WTC11 (cell line): ENCODE measurements around the gene FLT3LG.

ENCODE experiments used
- ATF3 ChIP-seq: sonication (generic); formaldehyde crosslinking; conservative IDR thresholded peaks from 2 replicates; pipeline ENCODE4 v1.8.1; 2022; ENCODE audit warnings: mild to moderate bottlenecking, missing genetic modification reagents
- ESRRA ChIP-seq: sonication (generic); formaldehyde crosslinking; IDR thresholded peaks from 2 replicates; pipeline ENCODE4 v1.8.1; 2022; ENCODE audit warnings: mild to moderate bottlenecking, missing genetic modification reagents, borderline replicate concordance
- JUN ChIP-seq: sonication (generic); formaldehyde crosslinking; IDR thresholded peaks from 2 replicates; pipeline ENCODE4 v1.8.0; 2023; ENCODE audit warnings: mild to moderate bottlenecking, missing genetic modification reagents
- MLX ChIP-seq: sonication (generic); formaldehyde crosslinking; IDR thresholded peaks from 2 replicates; pipeline ENCODE4 v1.8.1; 2023; ENCODE audit warnings: mild to moderate bottlenecking, missing genetic modification reagents, moderate library complexity
- SP1 ChIP-seq: sonication (generic); formaldehyde crosslinking; conservative IDR thresholded peaks from 2 replicates; pipeline ENCODE4 v1.8.1; 2022; ENCODE audit warnings: missing genetic modification reagents
- STAT6 ChIP-seq: sonication (generic); formaldehyde crosslinking; conservative IDR thresholded peaks from 2 replicates; pipeline ENCODE4 v1.8.1; 2023; ENCODE audit warnings: mild to moderate bottlenecking, low read depth, missing genetic modification reagents, moderate library complexity
- ZNF138 ChIP-seq: sonication (generic); formaldehyde crosslinking; conservative IDR thresholded peaks from 2 replicates; pipeline ENCODE4 v1.8.1; 2022; ENCODE audit warnings: mild to moderate bottlenecking, moderate library complexity, missing genetic modification reagents
- ZNF671 ChIP-seq: fragments of 250-450 bp; sonication (Bioruptor Pico); IDR thresholded peaks from 2 replicates; pipeline ENCODE4 v1.8.0; 2021; ENCODE audit warnings: mild to moderate bottlenecking
- TF ChIP-seq, protein P1 (sequence below): fragments of 200-600 bp; IDR thresholded peaks from 2 replicates; pipeline ENCODE4 v1.8.0; 2022; ENCODE audit warnings: antibody characterized with exemption
- TF ChIP-seq, protein P2 (sequence below): sonication (generic); formaldehyde crosslinking; IDR thresholded peaks from 2 replicates; pipeline ENCODE4 v1.8.0; 2022; ENCODE audit warnings: mild to moderate bottlenecking, missing genetic modification reagents
- TF ChIP-seq, protein P3 (sequence below): sonication (generic); formaldehyde crosslinking; IDR thresholded peaks from 2 replicates; pipeline ENCODE4 v1.8.1; 2023; ENCODE audit warnings: mild to moderate bottlenecking, moderate library complexity, missing genetic modification reagents
- TF ChIP-seq, protein P4 (sequence below): sonication (generic); formaldehyde crosslinking; IDR thresholded peaks from 2 replicates; pipeline ENCODE4 v1.8.0; 2023; ENCODE audit warnings: mild to moderate bottlenecking, missing genetic modification reagents
- TF ChIP-seq, protein P5 (sequence below): sonication (generic); formaldehyde crosslinking; IDR thresholded peaks from 2 replicates; pipeline ENCODE4 v1.8.1; 2023; ENCODE audit warnings: mild to moderate bottlenecking, missing genetic modification reagents

- TF ChIP-seq, protein P1, sequence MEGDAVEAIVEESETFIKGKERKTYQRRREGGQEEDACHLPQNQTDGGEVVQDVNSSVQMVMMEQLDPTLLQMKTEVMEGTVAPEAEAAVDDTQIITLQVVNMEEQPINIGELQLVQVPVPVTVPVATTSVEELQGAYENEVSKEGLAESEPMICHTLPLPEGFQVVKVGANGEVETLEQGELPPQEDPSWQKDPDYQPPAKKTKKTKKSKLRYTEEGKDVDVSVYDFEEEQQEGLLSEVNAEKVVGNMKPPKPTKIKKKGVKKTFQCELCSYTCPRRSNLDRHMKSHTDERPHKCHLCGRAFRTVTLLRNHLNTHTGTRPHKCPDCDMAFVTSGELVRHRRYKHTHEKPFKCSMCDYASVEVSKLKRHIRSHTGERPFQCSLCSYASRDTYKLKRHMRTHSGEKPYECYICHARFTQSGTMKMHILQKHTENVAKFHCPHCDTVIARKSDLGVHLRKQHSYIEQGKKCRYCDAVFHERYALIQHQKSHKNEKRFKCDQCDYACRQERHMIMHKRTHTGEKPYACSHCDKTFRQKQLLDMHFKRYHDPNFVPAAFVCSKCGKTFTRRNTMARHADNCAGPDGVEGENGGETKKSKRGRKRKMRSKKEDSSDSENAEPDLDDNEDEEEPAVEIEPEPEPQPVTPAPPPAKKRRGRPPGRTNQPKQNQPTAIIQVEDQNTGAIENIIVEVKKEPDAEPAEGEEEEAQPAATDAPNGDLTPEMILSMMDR = no peak
- TF ChIP-seq JUN (CRISPR knock-in tag) (peak; percentile 19; the same call in 1 of the 2 replicates), ESRRA (CRISPR knock-in tag) (no peak), STAT6 (CRISPR knock-in tag) (no peak), MLX (no peak), ZNF671 (peak; percentile 99), ZNF138 (no peak), SP1 (0 out of 2 replicates have a peak, but pooled peaks have one; percentile 23), ATF3 (CRISPR knock-in tag) (no peak)
- TF ChIP-seq, protein P2, sequence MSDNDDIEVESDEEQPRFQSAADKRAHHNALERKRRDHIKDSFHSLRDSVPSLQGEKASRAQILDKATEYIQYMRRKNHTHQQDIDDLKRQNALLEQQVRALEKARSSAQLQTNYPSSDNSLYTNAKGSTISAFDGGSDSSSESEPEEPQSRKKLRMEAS (CRISPR knock-in tag) = no peak
- TF ChIP-seq, protein P3, sequence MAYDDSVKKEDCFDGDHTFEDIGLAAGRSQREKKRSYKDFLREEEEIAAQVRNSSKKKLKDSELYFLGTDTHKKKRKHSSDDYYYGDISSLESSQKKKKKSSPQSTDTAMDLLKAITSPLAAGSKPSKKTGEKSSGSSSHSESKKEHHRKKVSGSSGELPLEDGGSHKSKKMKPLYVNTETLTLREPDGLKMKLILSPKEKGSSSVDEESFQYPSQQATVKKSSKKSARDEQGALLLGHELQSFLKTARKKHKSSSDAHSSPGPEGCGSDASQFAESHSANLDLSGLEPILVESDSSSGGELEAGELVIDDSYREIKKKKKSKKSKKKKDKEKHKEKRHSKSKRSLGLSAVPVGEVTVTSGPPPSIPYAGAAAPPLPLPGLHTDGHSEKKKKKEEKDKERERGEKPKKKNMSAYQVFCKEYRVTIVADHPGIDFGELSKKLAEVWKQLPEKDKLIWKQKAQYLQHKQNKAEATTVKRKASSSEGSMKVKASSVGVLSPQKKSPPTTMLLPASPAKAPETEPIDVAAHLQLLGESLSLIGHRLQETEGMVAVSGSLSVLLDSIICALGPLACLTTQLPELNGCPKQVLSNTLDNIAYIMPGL (CRISPR knock-in tag) = no peak
- TF ChIP-seq, protein P4, sequence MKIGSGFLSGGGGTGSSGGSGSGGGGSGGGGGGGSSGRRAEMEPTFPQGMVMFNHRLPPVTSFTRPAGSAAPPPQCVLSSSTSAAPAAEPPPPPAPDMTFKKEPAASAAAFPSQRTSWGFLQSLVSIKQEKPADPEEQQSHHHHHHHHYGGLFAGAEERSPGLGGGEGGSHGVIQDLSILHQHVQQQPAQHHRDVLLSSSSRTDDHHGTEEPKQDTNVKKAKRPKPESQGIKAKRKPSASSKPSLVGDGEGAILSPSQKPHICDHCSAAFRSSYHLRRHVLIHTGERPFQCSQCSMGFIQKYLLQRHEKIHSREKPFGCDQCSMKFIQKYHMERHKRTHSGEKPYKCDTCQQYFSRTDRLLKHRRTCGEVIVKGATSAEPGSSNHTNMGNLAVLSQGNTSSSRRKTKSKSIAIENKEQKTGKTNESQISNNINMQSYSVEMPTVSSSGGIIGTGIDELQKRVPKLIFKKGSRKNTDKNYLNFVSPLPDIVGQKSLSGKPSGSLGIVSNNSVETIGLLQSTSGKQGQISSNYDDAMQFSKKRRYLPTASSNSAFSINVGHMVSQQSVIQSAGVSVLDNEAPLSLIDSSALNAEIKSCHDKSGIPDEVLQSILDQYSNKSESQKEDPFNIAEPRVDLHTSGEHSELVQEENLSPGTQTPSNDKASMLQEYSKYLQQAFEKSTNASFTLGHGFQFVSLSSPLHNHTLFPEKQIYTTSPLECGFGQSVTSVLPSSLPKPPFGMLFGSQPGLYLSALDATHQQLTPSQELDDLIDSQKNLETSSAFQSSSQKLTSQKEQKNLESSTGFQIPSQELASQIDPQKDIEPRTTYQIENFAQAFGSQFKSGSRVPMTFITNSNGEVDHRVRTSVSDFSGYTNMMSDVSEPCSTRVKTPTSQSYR (CRISPR knock-in tag) = no peak
- TF ChIP-seq, protein P5, sequence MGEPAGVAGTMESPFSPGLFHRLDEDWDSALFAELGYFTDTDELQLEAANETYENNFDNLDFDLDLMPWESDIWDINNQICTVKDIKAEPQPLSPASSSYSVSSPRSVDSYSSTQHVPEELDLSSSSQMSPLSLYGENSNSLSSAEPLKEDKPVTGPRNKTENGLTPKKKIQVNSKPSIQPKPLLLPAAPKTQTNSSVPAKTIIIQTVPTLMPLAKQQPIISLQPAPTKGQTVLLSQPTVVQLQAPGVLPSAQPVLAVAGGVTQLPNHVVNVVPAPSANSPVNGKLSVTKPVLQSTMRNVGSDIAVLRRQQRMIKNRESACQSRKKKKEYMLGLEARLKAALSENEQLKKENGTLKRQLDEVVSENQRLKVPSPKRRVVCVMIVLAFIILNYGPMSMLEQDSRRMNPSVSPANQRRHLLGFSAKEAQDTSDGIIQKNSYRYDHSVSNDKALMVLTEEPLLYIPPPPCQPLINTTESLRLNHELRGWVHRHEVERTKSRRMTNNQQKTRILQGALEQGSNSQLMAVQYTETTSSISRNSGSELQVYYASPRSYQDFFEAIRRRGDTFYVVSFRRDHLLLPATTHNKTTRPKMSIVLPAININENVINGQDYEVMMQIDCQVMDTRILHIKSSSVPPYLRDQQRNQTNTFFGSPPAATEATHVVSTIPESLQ (CRISPR knock-in tag) = no peak
Observed at GRCh38 chr19:49492573-49493405, 18.8 kb downstream of the FLT3LG start.
